GM21619 (cell line): ENCODE measurements around the gene STARD13.

Experiments
- ATAC-seq: cut with Tn5 transposase; IDR thresholded peaks from one replicate; pipeline ENCODE4 v1.9.1; 2021; ENCODE audit not compliant: unreplicated experiment

The STARD13 gene

DNA sequence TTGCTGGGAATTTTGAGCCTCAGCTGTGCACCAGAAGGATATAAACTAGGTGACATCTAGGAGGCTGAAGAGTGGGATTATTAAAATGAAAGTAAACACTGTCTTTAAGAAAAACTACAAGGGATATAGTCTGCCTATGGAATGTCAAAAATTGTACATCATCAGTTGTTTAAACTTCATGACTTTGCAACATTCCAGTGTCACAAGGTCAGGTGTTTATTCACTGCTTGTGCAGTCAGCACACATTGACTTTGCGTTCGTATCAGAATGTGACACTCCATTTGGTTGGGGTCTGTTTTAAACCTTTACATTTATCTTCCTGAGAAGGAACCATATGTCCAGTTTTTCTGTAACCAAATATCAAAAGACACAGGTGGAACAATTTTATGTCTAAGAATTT, 183.7 kb downstream of the STARD13 start:
- no peak for ATAC-seq

DNA sequence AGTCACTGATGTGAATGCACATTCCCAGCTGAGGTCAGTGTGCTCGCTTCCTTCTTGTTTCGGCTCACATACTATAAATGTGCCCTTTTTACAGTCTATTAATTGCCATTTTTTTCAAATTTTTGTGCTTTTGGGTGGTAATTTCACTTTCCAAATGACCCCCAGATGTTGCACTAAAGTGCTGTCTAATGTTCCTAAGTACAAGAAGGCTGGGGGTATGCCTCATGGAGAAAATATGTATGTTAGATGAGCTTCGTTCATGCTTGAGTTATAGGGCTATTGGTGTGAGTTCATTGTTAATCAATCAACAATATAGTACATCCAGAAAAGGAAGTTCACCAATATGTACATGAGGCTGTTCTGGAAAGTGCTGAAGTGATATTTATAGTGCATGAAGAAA, 184.7 kb downstream of the STARD13 start:
- ATAC-seq = no peak

DNA sequence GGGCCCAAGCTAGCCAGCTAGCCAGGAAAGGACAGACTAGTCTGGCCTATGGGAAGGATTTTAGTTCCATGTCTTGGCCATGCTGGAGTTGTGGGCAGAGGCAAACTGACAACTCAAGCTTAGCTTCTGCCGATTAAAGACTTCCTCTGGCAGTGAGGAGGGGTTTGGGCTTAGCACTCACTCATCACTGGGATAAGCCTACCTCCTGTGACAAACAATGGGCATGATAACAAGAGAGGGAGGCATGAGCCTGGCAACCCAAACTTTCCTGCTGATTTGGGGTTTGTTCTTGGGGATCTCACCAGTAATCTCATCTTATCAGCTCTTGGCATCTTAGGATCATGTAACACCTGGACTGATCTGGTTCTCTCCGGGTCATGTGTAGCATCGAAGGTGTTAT, 185.7 kb downstream of the STARD13 start:
- ATAC-seq = no peak

DNA sequence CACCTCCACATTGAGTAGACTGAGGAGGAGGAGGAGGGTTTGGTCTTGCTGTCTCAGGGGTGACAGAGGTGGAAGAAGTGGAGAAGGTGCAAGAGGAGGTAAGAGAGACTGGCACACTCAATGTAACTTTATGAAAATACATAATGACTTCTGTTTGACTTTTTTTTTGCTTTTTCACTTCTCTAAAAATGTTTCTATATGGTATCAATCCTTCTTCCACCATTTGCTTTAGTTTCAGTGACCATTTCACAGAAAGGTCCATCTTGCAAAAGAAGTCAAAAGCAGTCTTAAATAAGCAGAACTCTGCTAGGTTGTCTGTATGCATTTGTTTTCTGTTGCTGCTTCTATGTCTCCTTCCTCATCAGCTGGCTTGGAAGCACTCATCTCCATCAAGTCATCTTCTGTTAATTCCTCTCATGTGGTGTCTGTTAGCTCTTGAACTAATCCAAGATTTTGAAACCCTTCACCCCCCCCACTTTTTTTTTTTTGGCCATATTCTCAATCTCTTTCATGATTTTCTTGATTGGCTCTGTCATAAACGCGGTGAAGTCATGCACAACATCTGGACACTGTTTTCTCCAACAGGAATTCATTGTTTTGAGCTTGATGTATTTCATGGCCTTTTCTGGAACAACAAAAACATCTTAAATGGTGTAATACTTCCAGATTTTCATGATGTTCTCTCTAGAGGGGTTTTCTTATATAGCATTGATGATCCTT, 188.5 kb downstream of the STARD13 start:
- ATAC-seq = no peak

DNA sequence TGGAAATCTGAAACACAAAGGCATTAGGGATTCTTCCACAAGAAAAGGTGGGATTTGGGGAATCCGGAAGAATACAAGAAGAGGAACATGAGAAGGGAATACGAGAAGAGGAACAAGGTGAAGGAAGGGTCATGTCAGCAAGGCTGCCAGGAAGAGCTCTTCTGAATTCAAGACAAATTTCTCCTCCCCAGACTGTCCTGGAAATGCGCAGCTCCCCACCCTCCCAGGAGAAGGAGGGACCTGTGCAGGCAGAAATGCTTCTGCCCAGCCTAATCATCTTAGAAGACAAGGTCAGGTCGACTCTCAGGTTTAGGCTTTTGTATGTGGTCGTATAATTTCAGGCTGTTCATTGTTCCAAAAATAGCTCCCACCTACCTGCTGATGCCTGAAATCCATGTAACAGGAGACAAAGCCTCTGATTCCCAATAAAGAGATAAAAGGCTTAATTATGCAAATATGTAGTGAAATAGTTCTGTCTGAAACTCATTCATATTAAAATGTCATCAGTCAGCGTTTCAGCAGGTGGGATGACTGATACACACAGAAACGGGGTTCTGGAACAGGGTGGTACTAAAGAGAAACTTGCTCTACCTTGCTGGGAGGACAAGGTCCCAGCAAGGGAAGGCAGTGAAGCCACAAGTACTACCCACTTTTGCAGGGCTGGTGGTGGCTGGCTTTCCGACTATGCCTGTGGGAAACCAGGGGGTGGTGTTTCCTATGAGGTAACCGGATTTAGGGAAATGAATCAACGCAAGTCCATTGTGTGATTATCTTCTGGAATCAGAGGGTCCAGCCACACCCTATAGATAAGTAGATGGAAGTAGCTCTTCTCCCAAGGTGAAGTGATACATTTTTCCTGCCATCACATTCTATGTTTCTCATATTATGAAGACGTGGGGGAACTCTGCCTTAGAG, 193.2 kb downstream of the STARD13 start:
- ATAC-seq = no peak

DNA sequence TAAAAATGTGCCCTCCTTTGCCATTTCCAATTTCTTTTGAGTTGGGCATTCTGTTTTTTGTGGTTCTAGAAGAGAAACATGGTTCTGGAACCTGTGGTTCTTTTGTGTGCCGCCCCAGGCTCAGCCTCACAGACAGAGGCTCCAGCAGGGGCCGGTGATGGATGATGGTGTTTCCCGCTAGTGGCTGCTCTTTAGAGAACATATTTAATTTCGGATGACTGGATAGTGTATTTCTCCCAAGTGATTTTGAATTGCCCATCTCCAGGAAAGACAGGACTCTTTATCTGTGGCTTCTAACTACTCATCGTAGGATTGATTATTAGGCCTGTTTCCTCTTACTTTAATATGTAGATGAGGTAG, 194.2 kb downstream of the STARD13 start:
- no peak for ATAC-seq

DNA sequence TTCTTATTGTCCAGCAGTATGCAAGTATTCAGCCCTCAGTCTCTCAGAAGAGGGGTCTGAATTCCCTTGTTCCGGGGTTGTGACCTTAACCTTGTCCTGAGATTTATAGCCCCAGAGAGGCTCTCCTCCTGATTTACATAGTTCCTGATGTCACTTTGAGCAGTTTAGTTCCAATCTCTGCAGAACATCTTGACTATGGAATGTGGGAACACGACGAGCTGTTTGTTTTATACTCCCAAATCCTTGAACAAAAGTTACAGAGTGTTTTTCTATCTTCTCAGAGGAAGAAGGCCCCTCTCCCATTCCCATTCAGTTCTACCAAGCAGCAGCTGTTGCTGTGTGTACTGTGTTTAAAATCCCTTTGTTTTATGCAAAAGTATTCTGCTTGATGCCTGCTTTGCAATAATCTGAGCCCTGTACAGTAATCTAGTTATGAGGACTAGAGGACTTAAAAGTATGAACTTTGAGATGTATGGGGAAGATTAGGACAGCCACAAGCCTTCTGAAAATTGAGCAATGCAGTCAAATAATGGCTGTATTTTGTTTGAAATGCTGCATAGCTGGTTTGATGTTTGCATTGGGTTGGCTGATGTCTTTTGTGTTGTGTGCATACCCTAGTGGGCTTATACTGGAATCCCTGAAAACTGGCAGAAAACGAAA, 194.7 kb downstream of the STARD13 start:
- no peak for ATAC-seq

DNA sequence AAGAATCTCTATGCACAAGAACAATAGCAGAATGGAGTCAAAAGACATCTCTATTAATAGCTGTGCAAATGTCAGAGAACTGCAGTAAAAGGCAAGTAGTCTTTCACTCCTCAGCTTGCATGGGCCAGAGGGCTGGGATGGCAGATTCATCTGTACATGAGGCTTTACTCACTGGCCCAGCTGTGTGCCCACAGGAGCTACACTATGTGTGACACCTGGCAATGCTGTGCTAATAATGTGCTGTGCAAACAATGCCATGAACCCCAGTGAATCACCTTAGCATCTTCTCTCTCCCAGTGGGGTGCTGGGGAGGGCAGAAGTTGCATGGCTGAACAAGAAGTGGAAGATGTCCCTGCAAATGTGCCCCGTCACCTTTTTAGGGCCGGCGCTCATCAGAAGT, 196.2 kb downstream of the STARD13 start:
- no peak for ATAC-seq

DNA sequence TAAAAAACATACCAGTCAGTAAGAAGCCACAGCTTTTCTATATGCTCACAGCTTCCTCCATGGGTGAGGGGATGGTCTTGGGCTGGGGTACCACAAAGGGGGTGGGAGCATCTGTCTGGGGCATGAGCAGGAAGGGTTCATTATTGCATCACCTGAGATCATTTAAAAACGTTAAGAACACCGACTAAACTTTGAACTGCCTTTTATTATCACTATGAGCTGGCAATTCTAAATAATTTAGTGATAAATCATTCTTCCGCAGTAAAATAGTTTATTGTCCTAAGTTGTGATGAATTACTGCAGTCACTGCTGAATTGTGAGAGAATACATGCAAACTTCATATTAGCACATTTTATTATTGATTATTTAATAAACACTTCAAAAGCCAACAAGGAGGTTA, 197.8 kb downstream of the STARD13 start:
- no peak for ATAC-seq

DNA sequence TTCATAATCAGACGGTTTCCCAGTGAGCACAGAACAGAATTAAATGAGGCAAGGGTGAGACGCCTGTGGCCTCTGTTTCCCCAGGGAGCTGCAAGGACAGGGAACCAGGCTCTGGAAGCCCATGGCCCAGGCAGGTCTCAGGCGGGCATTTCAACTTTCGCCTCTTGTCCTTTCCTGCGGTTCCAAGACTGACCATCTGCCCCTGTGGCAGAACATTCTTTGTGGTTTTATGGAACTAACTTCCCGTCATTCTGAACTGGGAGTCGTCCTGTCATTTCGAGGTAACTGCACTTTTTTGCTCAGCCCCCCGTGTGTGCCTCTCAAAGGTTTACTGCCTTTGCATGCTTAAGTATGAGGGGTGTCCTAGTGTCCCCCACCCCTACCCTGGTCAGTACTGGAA, 198.5 kb downstream of the STARD13 start:
- no peak for ATAC-seq

DNA sequence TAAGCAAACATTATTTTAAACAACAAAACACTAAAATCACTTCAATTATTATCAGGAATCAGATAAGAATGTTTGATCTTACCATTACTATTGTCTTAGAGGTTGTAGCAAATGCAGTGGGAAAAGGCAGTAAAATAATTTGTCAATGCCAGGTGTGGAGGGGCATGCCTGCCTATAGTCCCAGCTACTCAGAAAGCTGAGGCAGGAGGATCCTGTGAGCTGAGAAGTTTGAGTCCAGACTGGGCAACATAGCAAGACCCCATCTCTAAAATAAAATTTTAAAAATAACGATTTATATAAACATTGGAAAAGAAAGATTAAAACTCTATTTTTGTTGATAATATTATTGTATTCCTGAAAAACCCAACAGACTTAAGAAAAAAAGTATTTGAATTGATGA, 202.5 kb downstream of the STARD13 start:
- no peak for ATAC-seq

DNA sequence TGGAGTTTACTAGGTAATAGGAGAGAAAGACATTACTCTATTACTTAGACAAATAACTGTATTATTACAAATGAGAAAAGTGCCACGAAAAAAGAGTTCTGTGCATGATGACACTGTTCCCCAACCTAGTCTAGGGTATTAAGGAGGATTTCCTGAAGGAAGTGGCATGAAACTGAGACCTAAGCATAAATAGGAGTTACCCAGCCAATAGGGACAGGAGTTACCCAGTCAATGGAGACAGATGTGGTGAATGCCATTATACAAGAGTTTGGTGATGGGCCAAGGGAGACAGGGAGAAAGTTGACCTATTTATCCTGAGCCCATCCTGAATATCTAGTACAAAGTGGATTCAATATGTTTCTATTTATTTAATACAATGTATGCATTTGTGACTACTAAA, 203.9 kb downstream of the STARD13 start:
- ATAC-seq = no peak

DNA sequence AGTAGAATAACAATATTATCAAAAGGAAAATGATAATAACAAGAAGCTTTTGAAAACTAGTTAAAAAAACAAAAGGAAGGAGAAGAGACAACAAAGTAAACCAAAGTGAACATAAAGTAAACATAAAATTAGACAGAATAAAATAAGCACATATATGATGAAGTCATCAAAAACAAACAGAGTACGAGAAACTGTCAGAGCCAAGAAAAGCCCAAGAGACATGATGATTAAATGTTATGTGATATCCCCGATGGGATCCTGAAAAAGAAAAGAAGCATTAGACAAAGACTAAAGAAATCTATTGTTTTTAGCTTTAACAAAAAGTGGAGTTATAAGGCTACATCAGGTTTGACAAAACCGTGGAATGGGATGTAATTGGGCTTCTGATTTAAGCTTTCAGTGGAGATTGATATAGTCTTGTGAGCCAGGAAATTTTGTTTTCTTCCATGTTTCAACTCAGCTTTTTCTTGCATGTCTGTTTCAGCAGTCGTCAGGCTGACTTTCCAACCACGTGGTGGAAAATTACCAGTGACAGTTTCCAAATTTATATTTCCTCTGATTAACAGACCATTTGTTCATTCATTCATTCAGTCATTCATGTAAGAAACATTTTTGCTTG, 204.5 kb downstream of the STARD13 start:
- ATAC-seq = no peak

DNA sequence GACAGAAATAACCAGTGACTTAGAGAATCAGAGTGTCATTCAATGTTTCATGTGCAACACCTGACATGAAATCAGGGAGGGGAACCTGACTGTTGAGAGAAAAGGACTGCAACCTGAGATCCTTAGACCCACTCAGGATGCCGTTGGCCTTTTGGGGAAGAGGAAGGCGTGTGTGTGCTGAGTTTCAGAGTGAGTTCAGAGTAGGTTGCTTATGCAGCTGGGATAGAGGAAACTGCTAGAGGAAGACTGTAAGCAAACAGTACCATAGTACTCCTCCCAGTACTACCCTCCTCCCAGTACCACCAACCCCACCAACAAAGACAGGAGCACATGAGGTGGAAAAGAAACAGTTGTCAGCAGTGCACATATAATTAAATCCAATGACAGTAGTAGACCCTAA, 205.6 kb downstream of the STARD13 start:
- no peak for ATAC-seq

DNA sequence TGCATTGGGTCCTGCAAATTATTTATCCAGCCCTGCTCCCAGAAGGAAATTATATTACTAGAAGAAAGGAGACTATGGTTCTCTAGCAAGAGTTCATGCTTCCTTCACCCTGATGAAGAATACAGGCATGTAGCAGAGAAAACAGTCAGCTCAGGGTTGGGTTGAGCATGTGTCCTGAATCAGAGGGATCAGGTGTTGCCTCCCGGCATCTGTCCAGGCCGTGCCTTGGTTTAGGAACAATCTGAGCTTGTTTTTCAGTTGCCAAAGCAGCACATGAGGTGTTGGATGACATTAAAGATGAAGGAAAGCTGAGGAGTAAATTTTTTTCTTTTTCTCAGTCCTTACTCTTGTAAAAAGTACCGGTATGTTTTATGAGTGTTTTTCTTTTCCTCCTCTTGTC, 207.3 kb downstream of the STARD13 start:
- ATAC-seq = no peak

DNA sequence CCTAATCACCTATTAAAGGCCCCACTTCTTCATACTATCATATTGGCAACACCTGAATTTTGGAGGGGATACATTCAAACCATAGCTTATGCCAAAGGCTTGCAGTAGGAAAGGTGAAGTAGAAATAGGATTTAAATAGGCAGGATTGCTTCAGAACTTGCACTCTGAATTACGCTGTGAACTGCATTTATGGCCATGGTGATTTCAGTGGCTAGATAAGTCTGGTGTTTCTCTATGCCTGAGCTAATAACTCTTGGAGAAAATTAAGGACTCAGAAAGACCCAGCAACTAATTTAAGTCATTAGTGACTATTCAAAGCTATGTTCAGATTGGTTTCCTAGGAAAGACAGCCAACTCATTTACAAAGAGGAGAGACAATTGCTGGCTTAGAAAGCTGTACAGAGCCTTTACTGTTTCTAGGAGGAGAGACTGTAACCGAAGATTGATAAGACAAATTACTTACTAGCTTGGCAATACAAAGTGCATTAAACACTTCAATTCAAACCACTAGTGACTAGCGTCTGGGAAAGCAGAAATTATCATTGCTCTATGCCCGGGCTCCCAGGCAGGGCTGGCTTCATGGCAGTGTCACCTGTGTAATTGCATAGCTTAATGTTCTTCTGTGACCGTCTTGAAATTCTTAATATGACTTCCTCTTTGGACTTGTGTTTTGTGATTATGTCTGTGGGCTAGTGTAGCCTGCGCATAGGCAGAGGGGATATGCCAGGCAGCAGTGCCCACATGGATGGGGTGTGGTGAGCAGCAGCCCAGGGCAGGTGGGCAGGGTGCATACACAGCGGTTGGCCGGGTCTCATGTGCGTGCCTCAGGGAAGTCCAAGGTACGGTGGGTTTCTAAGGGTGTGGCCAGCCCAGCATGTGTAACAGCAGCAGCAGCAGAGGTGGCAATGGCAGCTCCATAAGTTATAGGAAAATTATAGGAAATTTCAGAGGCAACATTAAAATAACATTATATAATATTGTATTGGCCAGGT, 209.3 kb downstream of the STARD13 start:
- no peak for ATAC-seq

DNA sequence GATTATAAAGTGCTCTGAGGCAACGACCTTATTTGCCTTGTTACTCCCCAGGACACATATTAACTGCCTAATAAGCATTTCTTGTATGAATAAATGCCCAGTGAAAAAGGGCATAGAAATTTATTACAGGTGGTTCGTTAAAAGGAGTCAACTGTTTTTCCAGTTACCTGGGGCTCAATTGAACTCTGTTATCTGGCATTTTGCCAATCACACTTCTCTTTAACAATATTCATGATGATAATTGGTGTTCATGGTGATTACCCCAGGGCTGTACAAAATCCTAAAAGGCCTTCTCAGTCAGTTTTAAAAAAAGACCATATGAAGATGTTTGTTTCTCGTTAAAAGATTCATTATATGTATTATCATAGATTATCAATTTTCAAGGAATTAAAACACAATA, 212.2 kb downstream of the STARD13 start:
- no peak for ATAC-seq

DNA sequence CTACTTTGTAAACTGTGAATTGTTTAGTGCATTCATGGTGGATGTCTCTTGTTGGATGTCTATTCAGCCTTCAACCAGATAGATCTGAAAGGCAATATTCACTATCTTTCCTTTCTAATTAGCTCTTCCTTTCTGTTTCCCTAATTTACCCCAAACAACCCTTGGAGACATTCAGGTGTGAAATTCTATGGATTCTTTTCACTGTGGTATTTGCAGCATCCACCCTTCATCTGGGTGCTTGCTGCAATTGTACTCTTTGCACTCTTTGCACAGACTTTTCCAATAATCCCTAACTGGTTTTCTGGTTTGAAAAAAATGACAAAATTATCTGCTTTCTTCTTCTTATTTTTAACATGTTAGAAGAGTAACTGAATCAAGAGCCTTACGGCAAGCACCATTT, 212.8 kb downstream of the STARD13 start:
- ATAC-seq = no peak

DNA sequence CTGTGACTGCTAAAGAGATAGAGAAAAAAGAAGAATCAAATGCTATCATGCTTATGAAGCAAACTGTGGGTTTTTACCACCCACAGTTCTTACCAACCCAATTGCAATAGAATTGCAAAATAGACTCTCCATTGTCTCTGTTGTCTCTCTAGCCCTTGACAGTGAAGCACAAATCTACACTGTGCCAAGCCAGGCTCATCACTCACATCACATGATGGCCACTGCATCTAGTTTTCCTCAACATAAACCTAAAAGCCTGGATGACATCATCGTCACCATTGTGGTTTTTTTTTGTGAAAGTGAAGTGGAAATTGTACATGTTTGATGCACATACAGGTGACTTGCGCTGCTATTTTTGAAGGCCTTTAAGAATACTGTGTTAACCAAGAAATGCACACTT, 213.3 kb downstream of the STARD13 start:
- ATAC-seq = no peak

DNA sequence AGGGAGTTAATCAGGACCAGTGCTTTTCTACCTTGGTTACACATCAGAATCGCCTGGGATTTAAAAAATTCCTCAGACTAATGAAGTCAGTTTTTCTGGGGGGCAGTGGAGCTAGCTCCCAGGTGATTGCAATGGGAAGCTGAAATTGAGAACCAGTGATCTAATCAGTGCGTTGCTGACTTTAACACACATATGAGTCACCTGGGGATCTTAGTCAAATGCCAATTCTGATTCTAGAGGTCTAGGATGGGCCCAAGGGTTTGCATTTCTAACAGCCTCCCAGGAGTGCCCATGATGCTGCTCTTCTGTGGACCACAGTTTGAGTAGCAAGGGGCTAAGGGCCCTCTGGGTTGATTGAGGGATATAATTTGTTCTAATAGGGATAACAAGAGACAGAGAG, 214.8 kb downstream of the STARD13 start:
- ATAC-seq = no peak
